Naive thymus-derived CD8-positive, alpha-beta T cell (primary cell): ENCODE data around the gene MTR. TPM values are rescaled to one million over a fixed set of nuclear protein-coding genes. Genes with fewer than 3 reads are reported as not detected.

Source experiments
- ATAC-seq, 2 donors: fragments of 150-1000 bp; cut with Tn5 transposase in 1 of 2; sonication (Bioruptor Pico), chemical (Tn5 transposase) in 1 of 2; 1 replicate in 1 of 2; 2 replicates in 1 of 2; pipeline ENCODE4 v1.10.0; 2021; ENCODE audit warnings: mild to moderate bottlenecking in 2 of 2, moderate library complexity in 2 of 2
- POLR2A ChIA-PET: fragments of 350-600 bp; sonication (Branson Sonifier 250); formaldehyde crosslinking; loops from one replicate; lab custom pipeline; 2021; ENCODE audit warnings: antibody characterized with exemption; lab: Charles Lee
- DNase-seq, 10 donors: peaks; one replicate each; pipeline versions ENCODE4 v3.0.0 to v3.0.0-alpha.2; 2020 to 2022
- H3K27ac Mint-ChIP-seq, 10 donors: one replicate each; pipeline ENCODE4 v1.8.0; 2020 to 2022; ENCODE audit warnings: mild to moderate bottlenecking in 10 of 10, mixed read lengths in 10 of 10, moderate library complexity in 4 of 10, inconsistent platforms in 1 of 10
- H3K27me3 Mint-ChIP-seq, 5 donors: one replicate each; pipeline ENCODE4 v1.8.0; 2021 to 2022; ENCODE audit warnings: mixed read lengths in 5 of 5
- H3K36me3 Mint-ChIP-seq, 3 donors: one replicate each; pipeline ENCODE4 v1.8.0; 2020 to 2022; ENCODE audit warnings: mixed read lengths in 3 of 3, mild to moderate bottlenecking in 2 of 3, inconsistent platforms in 1 of 3
- H3K4me1 Mint-ChIP-seq, 4 donors: one replicate each; pipeline ENCODE4 v1.8.0; 2021 to 2022; ENCODE audit warnings: mixed read lengths in 4 of 4
- H3K4me3 Mint-ChIP-seq, 10 donors: one replicate each; pipeline ENCODE4 v1.8.0; 2020 to 2022; ENCODE audit warnings: mild to moderate bottlenecking in 10 of 10, mixed read lengths in 10 of 10, moderate library complexity in 6 of 10, inconsistent platforms in 1 of 10
- H3K9me3 Mint-ChIP-seq, 9 donors: one replicate each; pipeline ENCODE4 v1.8.0; 2020 to 2022; ENCODE audit warnings: mixed read lengths in 9 of 9, mild to moderate bottlenecking in 3 of 9, inconsistent platforms in 1 of 9, moderate library complexity in 1 of 9
- polyA plus RNA-seq, 3 donors: library from polyadenylated mRNA; unstranded; fragments of 300-500 nt; fragmentation: Illumina TruSeq; gene quantifications; one replicate each; pipeline ENCODE4 v1.2.3, GENCODE V29; 2021
- total RNA-seq, 8 experiments: library from RNA in 2 of 8; stranded (reverse) in 2 of 8; gene quantifications; one replicate each; pipeline ENCODE4 v1.2.3 and lab custom pipeline; 2021 to 2026

MTR gene
- 10 to 100 TPM; 67.1 to 67.9 TPM for total RNA-seq
- polyA plus RNA-seq = 10 to 100 TPM; 14.8 to 25.6 (median 18.3) TPM
- 141 to 285 (median 211) reads per million in 6 experiments for total RNA-seq (lab: John Stamatoyannopoulos, UW)

DNA sequence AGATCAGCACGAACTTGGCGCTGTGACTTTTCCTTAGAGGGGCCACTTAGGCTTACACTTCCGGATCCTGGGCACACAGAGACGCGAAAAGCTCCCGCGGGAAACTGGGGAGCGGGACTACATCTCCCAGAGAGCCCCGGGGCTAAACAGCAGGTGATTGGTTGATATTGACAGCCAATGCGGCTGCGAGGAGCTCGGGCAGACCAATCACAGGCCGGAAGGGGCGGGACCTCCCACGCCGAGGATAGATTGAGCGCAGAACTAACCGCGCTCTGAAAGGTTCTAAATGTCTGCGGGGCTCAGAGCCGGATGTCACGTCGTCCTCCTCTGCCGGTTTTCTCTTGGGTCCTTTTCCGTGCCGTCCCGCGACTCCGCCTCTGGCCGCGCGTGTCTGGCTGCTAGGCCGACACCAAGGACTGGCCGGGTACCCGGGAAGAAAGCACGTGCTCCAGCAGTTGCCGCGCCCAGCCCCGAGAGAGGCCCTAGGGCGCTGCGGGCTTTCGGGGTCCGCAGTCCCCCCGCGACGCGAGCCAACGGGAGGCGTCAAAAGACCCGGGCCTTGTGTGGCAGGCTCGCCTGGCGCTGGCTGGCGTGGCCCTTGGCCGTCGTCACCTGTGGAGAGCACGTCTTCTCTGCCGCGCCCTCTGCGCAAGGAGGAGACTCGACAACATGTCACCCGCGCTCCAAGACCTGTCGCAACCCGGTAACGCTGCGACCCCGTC is at the start of gene MTR:
Gene MTR, plus strand, starts transcription at position 258 of the 722 bp plus-strand sequence. Its CDS starts 412 bp downstream, at position 670.
- Mint-ChIP-seq H3K27me3 (peaks cover 0 to 8% (median 0%) of the 10 kb centered on the region in 5 donors), H3K4me1 (peaks cover 33 to 42% (median 38%) of the 10 kb centered on the region in 4 donors), H3K27ac (peak within 1 kb of the TSS; percentile 96 to 100 (median 98)), H3K9me3 (no peaks in the 10 kb centered on the region), H3K36me3 (peaks cover 0 to 5% (median 0%) of the 10 kb centered on the region in 3 donors), H3K4me3 (peak within 1 kb of the TSS; percentile 92 to 98 (median 95))
- ATAC-seq = peak; percentile 88 to 92
- peak; percentile 87 to 98 (median 95) for DNase-seq
- POLR2A ChIA-PET = interaction anchor here (0.8 to 2.8 kb wide), 7 partner anchors 9 to 1290 kb away, joined by 3 to 20 read pairs (median 3); partner anchors contain the start of gene HEATR1

GRCh38 chr1:236746785-236747184 is 48.3 kb upstream of the MTR start:
- no peak overlapping the region for H3K4me3 Mint-ChIP-seq
- H3K36me3 Mint-ChIP-seq = no peaks in the 10 kb centered on the region
- peaks cover 4 to 20% (median 7%) of the 10 kb centered on the region in 5 donors for H3K27me3 Mint-ChIP-seq
- no peaks in the 10 kb centered on the region for H3K4me1 Mint-ChIP-seq
- POLR2A ChIA-PET = no interaction called here
- DNase-seq (no peak), ATAC-seq (no peak)
- H3K27ac Mint-ChIP-seq = no peak overlapping the region
- peaks cover 0 to 1% (median 0%) of the 10 kb centered on the region in 9 donors for H3K9me3 Mint-ChIP-seq

DNA sequence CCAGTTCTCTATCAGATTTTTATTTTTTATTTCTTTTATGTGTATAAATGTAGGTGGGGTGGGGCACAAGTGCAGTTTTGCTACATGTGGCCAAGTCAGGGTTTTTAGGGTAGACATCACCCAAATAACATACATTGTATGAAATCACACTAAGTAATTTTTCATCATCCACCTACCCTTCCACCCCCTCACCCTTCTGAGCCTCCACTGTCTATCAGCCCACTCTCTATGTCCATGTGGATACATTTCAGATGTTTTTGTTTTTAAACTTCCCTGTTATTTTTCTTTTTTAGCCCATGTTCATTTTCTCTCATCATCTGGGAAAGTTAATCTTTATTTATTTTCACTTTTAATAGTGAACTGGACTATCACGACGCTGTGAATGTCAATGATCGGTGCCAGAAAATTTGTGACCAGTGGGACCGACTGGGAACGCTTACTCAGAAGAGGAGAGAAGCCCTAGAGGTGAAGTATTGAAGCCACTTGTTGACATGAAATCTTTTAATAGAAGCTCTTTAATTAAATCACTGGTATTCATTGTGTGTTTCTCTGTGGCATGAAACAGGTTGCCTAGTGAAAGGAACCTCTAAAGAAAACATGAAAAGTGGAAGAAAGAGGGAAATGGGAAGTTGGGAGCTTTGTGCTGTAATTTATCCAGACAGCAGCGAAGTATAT is 47.6 kb upstream of the MTR start:
- Mint-ChIP-seq H3K36me3 (no peaks in the 10 kb centered on the region), H3K4me1 (no peaks in the 10 kb centered on the region), H3K9me3 (no peaks in the 10 kb centered on the region), H3K27ac (peak overlapping the region in 1 of 10 donors; percentile 5), H3K27me3 (peaks cover 4 to 15% (median 9%) of the 10 kb centered on the region in 5 donors), H3K4me3 (no peak overlapping the region)
- POLR2A ChIA-PET = no interaction called here
- no peak for DNase-seq
- no peak for ATAC-seq

GRCh38 chr1:236748268-236748870 is 46.7 kb upstream of the MTR start:
- ATAC-seq = no peak
- POLR2A ChIA-PET = no interaction called here
- Mint-ChIP-seq H3K27ac (no peak overlapping the region), H3K4me1 (no peaks in the 10 kb centered on the region), H3K4me3 (no peak overlapping the region), H3K9me3 (no peaks in the 10 kb centered on the region), H3K27me3 (peaks cover 4 to 15% (median 10%) of the 10 kb centered on the region in 5 donors), H3K36me3 (no peaks in the 10 kb centered on the region)
- no peak for DNase-seq

DNA sequence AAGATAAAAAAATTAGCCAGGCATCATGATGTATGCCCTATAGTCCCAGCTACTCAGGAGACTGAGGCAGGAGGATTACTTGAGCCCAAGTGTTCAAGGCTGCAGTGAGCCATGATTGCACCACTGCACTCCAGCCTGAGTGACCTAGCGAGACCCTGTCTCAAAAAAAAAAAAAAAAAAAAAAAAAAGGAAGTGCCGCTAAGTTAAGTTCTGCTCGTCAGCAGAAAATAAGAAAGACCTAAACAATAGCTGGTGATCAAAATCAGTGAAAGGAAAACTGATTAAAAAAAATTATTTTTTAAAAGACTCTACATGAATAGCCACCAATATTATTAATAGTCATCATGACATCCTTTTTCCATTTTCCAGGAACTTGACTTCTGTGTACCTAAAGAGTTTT is 44.2 kb upstream of the MTR start:
- no peak overlapping the region for H3K27ac Mint-ChIP-seq
- no peaks in the 10 kb centered on the region for H3K36me3 Mint-ChIP-seq
- ATAC-seq (no peak), DNase-seq (no peak)
- H3K4me1 Mint-ChIP-seq = no peaks in the 10 kb centered on the region
- H3K27me3 Mint-ChIP-seq = peaks cover 4 to 14% (median 10%) of the 10 kb centered on the region in 5 donors
- POLR2A ChIA-PET = interaction anchor here (0.5 kb wide), 1 partner anchor 10 kb away, joined by 3 read pairs; no protein-coding TSS in a partner anchor
- no peaks in the 10 kb centered on the region for H3K9me3 Mint-ChIP-seq
- H3K4me3 Mint-ChIP-seq = no peak overlapping the region

GRCh38 chr1:236751385-236751784 is 43.7 kb upstream of the MTR start:
- POLR2A ChIA-PET = interaction anchor here (0.5 kb wide), 1 partner anchor 10 kb away, joined by 3 read pairs; no protein-coding TSS in a partner anchor
- ATAC-seq (no peak), DNase-seq (no peak)
- no peaks in the 10 kb centered on the region for H3K4me1 Mint-ChIP-seq
- no peaks in the 10 kb centered on the region for H3K9me3 Mint-ChIP-seq
- no peak overlapping the region for H3K4me3 Mint-ChIP-seq
- H3K27ac Mint-ChIP-seq = no peak overlapping the region
- H3K36me3 Mint-ChIP-seq = no peaks in the 10 kb centered on the region
- peaks cover 4 to 14% (median 10%) of the 10 kb centered on the region in 5 donors for H3K27me3 Mint-ChIP-seq

GRCh38 chr1:236751935-236752334 is 43.2 kb upstream of the MTR start:
- Mint-ChIP-seq H3K4me3 (no peak overlapping the region), H3K27ac (no peak overlapping the region), H3K4me1 (no peaks in the 10 kb centered on the region), H3K36me3 (no peaks in the 10 kb centered on the region), H3K9me3 (no peaks in the 10 kb centered on the region), H3K27me3 (peaks cover 4 to 14% (median 8%) of the 10 kb centered on the region in 5 donors)
- DNase-seq = no peak
- POLR2A ChIA-PET = interaction anchor here (0.6 kb wide), 1 partner anchor 57 kb away, joined by 3 read pairs; no protein-coding TSS in a partner anchor
- no peak for ATAC-seq

- H3K4me1 Mint-ChIP-seq = no peaks in the 10 kb centered on the region
- H3K27me3 Mint-ChIP-seq = peaks cover under 1 to 7% (median 4%) of the 10 kb centered on the region in 5 donors
- H3K36me3 Mint-ChIP-seq = no peaks in the 10 kb centered on the region
- no peak for DNase-seq
- no peak for ATAC-seq
- no peaks in the 10 kb centered on the region for H3K9me3 Mint-ChIP-seq
- H3K4me3 Mint-ChIP-seq = no peak overlapping the region
- no peak overlapping the region for H3K27ac Mint-ChIP-seq
- POLR2A ChIA-PET = no interaction called here
Observed at GRCh38 chr1:236753516-236753915, 41.6 kb upstream of the MTR start.

- H3K4me1 Mint-ChIP-seq = no peaks in the 10 kb centered on the region
- peaks cover 0 to 7% (median 4%) of the 10 kb centered on the region in 5 donors for H3K27me3 Mint-ChIP-seq
- ATAC-seq = no peak
- no peak for DNase-seq
- no peaks in the 10 kb centered on the region for H3K36me3 Mint-ChIP-seq
- POLR2A ChIA-PET = no interaction called here
- no peak overlapping the region for H3K4me3 Mint-ChIP-seq
- no peaks in the 10 kb centered on the region for H3K9me3 Mint-ChIP-seq
- H3K27ac Mint-ChIP-seq = no peak overlapping the region
Observed at GRCh38 chr1:236753964-236754363, 41.1 kb upstream of the MTR start.

DNA sequence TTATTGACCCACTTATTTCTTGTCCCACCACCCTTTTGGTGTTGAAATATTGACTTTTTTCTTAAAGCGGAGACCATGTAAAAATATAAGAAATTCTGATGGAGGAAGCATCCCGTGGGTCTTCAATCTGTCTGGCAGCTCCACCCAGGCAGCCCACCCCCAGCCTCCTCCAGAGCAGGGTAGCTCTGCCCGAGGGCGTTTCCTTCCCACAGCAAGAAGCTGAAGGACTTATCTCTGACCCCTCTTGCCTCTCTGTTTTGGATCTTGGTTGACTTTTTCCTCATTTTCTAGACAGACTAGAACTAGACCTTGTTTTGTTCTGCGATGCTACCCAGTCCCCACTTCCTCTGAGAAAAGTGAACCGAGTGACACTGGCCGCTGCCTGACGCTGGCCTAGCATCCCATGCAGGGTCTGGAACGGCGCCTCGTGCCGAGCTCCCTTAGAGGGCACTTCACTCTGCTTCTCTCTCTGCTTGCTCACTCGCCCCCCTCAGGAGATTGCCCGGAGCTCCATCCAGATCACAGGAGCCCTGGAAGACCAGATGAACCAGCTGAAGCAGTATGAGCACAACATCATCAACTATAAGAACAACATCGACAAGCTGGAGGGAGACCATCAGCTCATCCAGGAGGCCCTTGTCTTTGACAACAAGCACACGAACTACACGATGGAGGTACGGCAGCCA is 40.4 kb upstream of the MTR start:
- Mint-ChIP-seq H3K27ac (no peak overlapping the region), H3K27me3 (peaks cover 0 to 7% (median 3%) of the 10 kb centered on the region in 5 donors), H3K4me1 (peaks cover 1 to 6% (median 2%) of the 10 kb centered on the region in 4 donors), H3K9me3 (no peaks in the 10 kb centered on the region), H3K4me3 (no peak overlapping the region), H3K36me3 (no peaks in the 10 kb centered on the region)
- DNase-seq = no peak
- POLR2A ChIA-PET = no interaction called here
- ATAC-seq = no peak

DNA sequence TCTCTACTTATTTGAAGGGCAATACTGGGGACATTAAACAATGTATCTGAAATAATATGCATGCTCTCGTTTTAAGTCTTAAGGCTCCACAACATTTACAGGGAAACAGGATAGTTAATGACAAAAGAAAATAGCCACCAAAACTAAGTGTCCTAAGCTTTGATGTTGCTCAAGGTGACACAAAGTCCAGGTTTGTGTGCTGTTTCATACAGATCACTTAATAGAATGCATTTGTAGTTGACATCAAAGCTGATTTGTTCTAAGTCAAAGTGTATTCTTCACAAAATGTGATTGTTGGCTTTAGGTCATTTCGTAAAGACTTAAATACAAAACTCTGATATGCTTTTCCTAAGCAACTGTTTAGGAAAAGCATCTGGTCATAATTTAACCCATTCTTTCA is 37.5 kb upstream of the MTR start:
- ATAC-seq (no peak), DNase-seq (no peak)
- no peaks in the 10 kb centered on the region for H3K9me3 Mint-ChIP-seq
- no peak overlapping the region for H3K27ac Mint-ChIP-seq
- H3K36me3 Mint-ChIP-seq = no peaks in the 10 kb centered on the region
- H3K27me3 Mint-ChIP-seq = peaks cover 0 to 1% (median 0%) of the 10 kb centered on the region in 5 donors
- H3K4me1 Mint-ChIP-seq = peaks cover 1 to 6% (median 2%) of the 10 kb centered on the region in 4 donors
- POLR2A ChIA-PET = no interaction called here
- H3K4me3 Mint-ChIP-seq = no peak overlapping the region

DNA sequence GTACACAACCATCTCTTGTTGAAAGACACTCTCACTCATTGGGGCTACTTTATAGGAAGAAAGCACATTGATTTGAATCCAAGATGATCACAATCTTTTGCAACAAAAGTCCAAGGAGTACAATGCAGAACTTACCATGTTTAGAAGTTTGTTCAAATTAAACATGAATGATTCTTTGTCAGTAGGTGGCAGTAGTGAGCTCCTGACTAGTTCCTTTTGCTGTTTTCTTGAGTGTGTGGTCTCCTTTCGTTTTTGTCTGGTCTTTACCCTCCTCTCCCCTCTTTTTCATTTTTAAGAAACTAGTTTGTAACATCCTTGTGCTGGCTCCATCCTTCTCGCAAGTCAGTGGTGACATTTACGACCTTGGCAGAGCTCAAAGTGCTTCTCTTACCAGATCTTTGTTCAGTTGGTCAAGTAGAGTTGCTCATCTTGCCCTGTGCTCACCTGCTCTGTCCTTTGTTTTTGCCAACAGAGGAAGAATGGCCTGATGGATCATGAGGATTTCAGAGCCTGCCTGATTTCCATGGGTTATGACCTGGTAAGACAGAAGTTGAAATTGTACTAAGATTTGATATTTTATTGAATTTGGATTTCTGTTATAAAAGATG is 35.7 kb upstream of the MTR start:
- Mint-ChIP-seq H3K4me3 (no peak overlapping the region), H3K27ac (peak overlapping the region in 1 of 10 donors; percentile 80), H3K36me3 (no peaks in the 10 kb centered on the region), H3K9me3 (no peaks in the 10 kb centered on the region), H3K27me3 (peaks cover 0 to 6% (median 0%) of the 10 kb centered on the region in 5 donors), H3K4me1 (peaks cover 1 to 6% (median 2%) of the 10 kb centered on the region in 4 donors)
- peak in 5 of 10 donors; percentile 13 to 62 (median 56) for DNase-seq
- POLR2A ChIA-PET = interaction anchor here (0.8 kb wide), 2 partner anchors 11 to 36 kb away, joined by 3 read pairs; partner anchors contain the start of gene MTR
- ATAC-seq = peak; percentile 37 to 49
